HG03135 (cell line): ENCODE measurements around the gene CCRL2.

Experiments
- ATAC-seq: cut with Tn5 transposase; IDR thresholded peaks from one replicate; pipeline ENCODE4 v1.9.1; 2021; ENCODE audit warnings: mild to moderate bottlenecking, moderate library complexity; ENCODE audit not compliant: unreplicated experiment

CCRL2 gene

GRCh38 chr3:46455231-46456115, 48.4 kb downstream of the CCRL2 start:
- no peak for ATAC-seq

GRCh38 chr3:46456118-46456517, 49.1 kb downstream of the CCRL2 start:
- no peak for ATAC-seq
